CD14-positive monocyte (primary cell): ENCODE measurements around the gene TMEM82. TPM values are rescaled to one million over a fixed set of nuclear protein-coding genes. Genes with fewer than 3 reads are reported as not detected.
A peak's percentile ranks its signal among the peaks of the same experiment; 100 is the strongest.

Source experiments
- DNase-seq, 3 donors: peaks; one replicate each; pipeline ENCODE4 v3.0.0-alpha.2; 2011 to 2022
- H2AFZ ChIP-seq: 2 replicates; pipeline ENCODE4 v1.6.0; 2012; ENCODE audit warnings: mild to moderate bottlenecking, low read depth, low read length, inconsistent platforms; ENCODE audit not compliant: insufficient read depth, poor library complexity, severe bottlenecking
- H3K27ac ChIP-seq, 2 donors: 1 replicate in 1 of 2; 2 replicates in 1 of 2; pipeline ENCODE4 v1.5.1; 2012 to 2013; ENCODE audit warnings: low read length in 2 of 2, control low read depth in 1 of 2, inconsistent platforms in 1 of 2, low read depth in 1 of 2, mild to moderate bottlenecking in 1 of 2
- H3K27me3 ChIP-seq, 2 donors: one replicate each; pipeline versions ENCODE4 v1.6.0 to v1.6.1; 2011 to 2013; ENCODE audit warnings: low read length in 2 of 2; ENCODE audit not compliant: control insufficient read depth in 2 of 2, insufficient read depth in 2 of 2
- H3K36me3 ChIP-seq, 2 donors: replicated peaks in 1 of 2; 1 replicate in 1 of 2; 2 replicates in 1 of 2; pipeline versions ENCODE4 v1.5.1 to v1.6.1; 2012 to 2013; ENCODE audit warnings: low read length in 2 of 2, control low read depth in 1 of 2, inconsistent platforms in 1 of 2, mild to moderate bottlenecking in 1 of 2; ENCODE audit not compliant: insufficient read depth in 2 of 2, control insufficient read depth in 1 of 2
- H3K4me1 ChIP-seq, 2 donors: 1 replicate in 1 of 2; 2 replicates in 1 of 2; pipeline versions ENCODE4 v1.5.1 to v1.6.1; 2012 to 2013; ENCODE audit warnings: low read length in 2 of 2, control low read depth in 1 of 2, inconsistent platforms in 1 of 2, mild to moderate bottlenecking in 1 of 2, moderate library complexity in 1 of 2; ENCODE audit not compliant: insufficient read depth in 2 of 2, control insufficient read depth in 1 of 2
- H3K4me2 ChIP-seq: replicated peaks from 2 replicates; pipeline ENCODE3; 2012; ENCODE audit warnings: low read length, moderate library complexity, mild to moderate bottlenecking; ENCODE audit not compliant: poor library complexity, severe bottlenecking; ENCODE audit errors: extremely low read depth
- H3K4me3 ChIP-seq, 3 experiments: fragments of 200-600 bp in 1 of 3; sonication (generic) in 1 of 3; replicated peaks in 1 of 3; 1 replicate in 2 of 3; 2 replicates in 1 of 3; pipeline ENCODE4 v1.5.1; 2011 to 2013; ENCODE audit warnings: low read length in 3 of 3, mild to moderate bottlenecking in 3 of 3, control low read depth in 2 of 3, low read depth in 2 of 3, inconsistent platforms in 1 of 3, moderate library complexity in 1 of 3
- H3K79me2 ChIP-seq: 2 replicates; pipeline ENCODE4 v1.6.0; 2012; ENCODE audit warnings: mild to moderate bottlenecking, control low read depth, inconsistent platforms, low read length, moderate library complexity; ENCODE audit not compliant: insufficient read depth
- H3K9ac ChIP-seq: 2 replicates; pipeline ENCODE4 v1.6.0; 2017; ENCODE audit warnings: low read length, mild to moderate bottlenecking; ENCODE audit not compliant: insufficient read depth, poor library complexity, severe bottlenecking
- H3K9me3 ChIP-seq, 2 donors: replicated peaks in 1 of 2; 1 replicate in 1 of 2; 2 replicates in 1 of 2; pipeline versions ENCODE4 v1.5.1 to v1.6.1; 2012 to 2013; ENCODE audit warnings: low read length in 2 of 2, control low read depth in 1 of 2; ENCODE audit not compliant: control insufficient read depth in 1 of 2, insufficient read depth in 1 of 2
- H4K20me1 ChIP-seq: 2 replicates; pipeline ENCODE4 v1.6.0; 2012; ENCODE audit warnings: mild to moderate bottlenecking, low read length, control low read depth, moderate library complexity; ENCODE audit not compliant: insufficient read depth
- H3K27ac Mint-ChIP-seq, 7 donors: one replicate each; pipeline ENCODE4 v1.8.0; 2020; ENCODE audit warnings: mild to moderate bottlenecking in 7 of 7, mixed read lengths in 7 of 7, moderate library complexity in 6 of 7, inconsistent platforms in 2 of 7
- H3K27me3 Mint-ChIP-seq, 3 donors: one replicate each; pipeline ENCODE4 v1.8.0; 2021 to 2022; ENCODE audit warnings: low read depth in 3 of 3, mild to moderate bottlenecking in 3 of 3, mixed read lengths in 3 of 3, moderate library complexity in 3 of 3, inconsistent platforms in 1 of 3
- H3K36me3 Mint-ChIP-seq, 2 donors: one replicate each; pipeline ENCODE4 v1.8.0; 2020; ENCODE audit warnings: mixed read lengths in 2 of 2, inconsistent platforms in 1 of 2, mild to moderate bottlenecking in 1 of 2
- H3K4me1 Mint-ChIP-seq: one replicate; pipeline ENCODE4 v1.8.0; 2020; ENCODE audit warnings: mild to moderate bottlenecking, mixed read lengths
- H3K4me3 Mint-ChIP-seq, 2 donors: one replicate each; pipeline ENCODE4 v1.8.0; 2020; ENCODE audit warnings: mild to moderate bottlenecking in 2 of 2, mixed read lengths in 2 of 2, moderate library complexity in 1 of 2
- H3K9me3 Mint-ChIP-seq, 7 donors: one replicate each; pipeline ENCODE4 v1.8.0; 2020 to 2022; ENCODE audit warnings: mixed read lengths in 7 of 7, mild to moderate bottlenecking in 6 of 7, moderate library complexity in 6 of 7, inconsistent platforms in 2 of 7
- CTCF ChIP-seq: fragments of 200-600 bp; IDR thresholded peaks from one replicate; pipeline ENCODE4 v1.8.0; 2022; ENCODE audit warnings: antibody characterized with exemption, mild to moderate bottlenecking
- WGBS: methylation state at CpG from one replicate; pipeline ENCODE4 v1.1.5; 2013; ENCODE audit warnings: missing lambda C conversion rate; ENCODE audit not compliant: insufficient coverage; 5-methylcytosine and 5-hydroxymethylcytosine counted together
- intact Hi-C, 2 donors: fragments of 100-400 bp; cut with micrococcal nuclease; formaldehyde crosslinking; loops; one replicate each; pipeline versions ENCODE4 v1.15.0 to v1.15.1; 2023
- polyA plus RNA-seq, 3 donors: library from polyadenylated mRNA; depleted of rRNA in 1 of 3; unstranded in 2 of 3; stranded (reverse) in 1 of 3; fragments of 300-500 nt in 2 of 3; fragments of >200 nt in 1 of 3; fragmentation: Illumina TruSeq in 2 of 3; gene quantifications; 1 replicate in 2 of 3; 2 replicates in 1 of 3; pipeline ENCODE4 v1.2.3, GENCODE V29; 2012 to 2021

The TMEM82 gene
- polyA plus RNA-seq, 3 donors: not detected

- Histone ChIP-seq H3K27ac (no peak overlapping the region), H3K9me3 (no peaks in the 10 kb centered on the region), H4K20me1 (peaks cover 100% of the 10 kb centered on the region), H3K4me2 (no peak overlapping the region), H3K27me3 (no peaks in the 10 kb centered on the region), H3K4me3 (no peak overlapping the region), H3K36me3 (peaks cover 10 to 24% of the 10 kb centered on the region in 2 donors), H3K4me1 (no peaks in the 10 kb centered on the region), H3K9ac (no peak overlapping the region), H3K79me2 (peaks cover 90% of the 10 kb centered on the region), H2AFZ (no peak overlapping the region)
- H3K9me3 Mint-ChIP-seq: no peaks in the 10 kb centered on the region
- no peak overlapping the region for H3K4me3 Mint-ChIP-seq
- peaks cover 23 to 43% of the 10 kb centered on the region in 2 donors for H3K36me3 Mint-ChIP-seq
- H3K27me3 Mint-ChIP-seq: peaks cover 0 to 2% (median 0%) of the 10 kb centered on the region in 3 donors
- intact Hi-C loops: no loop called here
- H3K27ac Mint-ChIP-seq: peak overlapping the region in 1 of 7 donors; percentile 51
- peaks cover 11% of the 10 kb centered on the region for H3K4me1 Mint-ChIP-seq
- 91% methylated on average over 5 of the region's 7 CpGs for WGBS
- DNase-seq: no peak
- TF ChIP-seq CTCF: no peak
Measured at GRCh38 chr1:15706751-15707150, 35.5 kb upstream of the TMEM82 start.

DNA sequence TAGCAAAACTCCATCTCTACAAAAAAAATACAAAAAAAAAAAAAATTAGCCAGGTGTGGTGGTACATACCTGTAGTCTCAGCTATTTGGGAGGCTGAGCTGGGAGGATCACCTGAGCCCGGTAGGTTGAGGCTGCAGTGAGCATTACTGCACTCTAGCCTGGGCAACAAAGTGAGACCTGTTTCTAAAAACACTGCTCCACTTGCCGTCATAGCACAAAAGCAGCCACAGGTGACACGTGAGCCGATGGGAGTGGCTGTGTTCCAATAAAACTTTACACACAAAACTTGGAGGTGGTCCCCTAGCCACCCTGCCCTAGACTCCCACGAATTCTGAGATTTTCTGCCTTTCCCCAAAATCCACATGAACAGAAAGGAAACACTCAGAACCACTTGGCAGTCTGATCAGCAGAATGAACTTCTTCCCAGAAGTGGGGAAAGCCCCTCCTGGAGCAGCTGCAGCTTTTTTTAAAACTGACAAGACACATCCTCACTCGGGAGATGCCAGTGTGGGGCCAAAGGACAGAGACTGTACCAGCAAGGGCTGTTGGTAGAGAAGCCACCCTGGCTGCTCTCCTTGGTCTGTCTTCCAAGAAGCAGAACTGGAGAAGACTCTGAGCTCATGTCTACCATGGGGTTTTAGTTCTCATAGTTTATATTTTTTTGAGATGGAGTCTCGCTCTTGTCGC is 34.9 kb upstream of the TMEM82 start:
- Histone ChIP-seq H3K27ac (peak overlapping the region in 1 of 2 donors; percentile 20), H3K79me2 (peaks cover 90% of the 10 kb centered on the region), H3K9me3 (no peaks in the 10 kb centered on the region), H3K4me2 (no peak overlapping the region), H3K9ac (no peak overlapping the region), H4K20me1 (peaks cover 100% of the 10 kb centered on the region), H3K4me3 (no peak overlapping the region), H3K27me3 (no peaks in the 10 kb centered on the region), H3K4me1 (no peaks in the 10 kb centered on the region), H3K36me3 (peaks cover 10 to 28% of the 10 kb centered on the region in 2 donors), H2AFZ (no peak overlapping the region)
- WGBS: 89% methylated on average over 7 of the region's 8 CpGs
- H3K4me1 Mint-ChIP-seq: peaks cover 10% of the 10 kb centered on the region
- no peak for TF ChIP-seq CTCF
- H3K27me3 Mint-ChIP-seq: peaks cover 0 to 2% (median 0%) of the 10 kb centered on the region in 3 donors
- peak overlapping the region in 3 of 7 donors; percentile 35 to 60 (median 37) for H3K27ac Mint-ChIP-seq
- peaks cover 22 to 36% of the 10 kb centered on the region in 2 donors for H3K36me3 Mint-ChIP-seq
- intact Hi-C loops: no loop called here
- H3K9me3 Mint-ChIP-seq: no peaks in the 10 kb centered on the region
- H3K4me3 Mint-ChIP-seq: no peak overlapping the region
- DNase-seq: no peak
